Breast epithelium (tissue), 3 donors: ENCODE results near the gene PSD2.

Experiments used
- CTCF ChIP-seq, 3 donors: fragments of 450-650 bp; IDR thresholded peaks; one replicate each; pipeline ENCODE4 v1.5.1; 2016 to 2017; ENCODE audit warnings: antibody characterized with exemption in 3 of 3, mild to moderate bottlenecking in 3 of 3, moderate library complexity in 3 of 3
- POLR2A ChIP-seq: fragments of 450-650 bp; IDR thresholded peaks from one replicate; pipeline ENCODE4 v1.6.1; 2016; ENCODE audit warnings: antibody characterized with exemption, mild to moderate bottlenecking, moderate library complexity

DNA sequence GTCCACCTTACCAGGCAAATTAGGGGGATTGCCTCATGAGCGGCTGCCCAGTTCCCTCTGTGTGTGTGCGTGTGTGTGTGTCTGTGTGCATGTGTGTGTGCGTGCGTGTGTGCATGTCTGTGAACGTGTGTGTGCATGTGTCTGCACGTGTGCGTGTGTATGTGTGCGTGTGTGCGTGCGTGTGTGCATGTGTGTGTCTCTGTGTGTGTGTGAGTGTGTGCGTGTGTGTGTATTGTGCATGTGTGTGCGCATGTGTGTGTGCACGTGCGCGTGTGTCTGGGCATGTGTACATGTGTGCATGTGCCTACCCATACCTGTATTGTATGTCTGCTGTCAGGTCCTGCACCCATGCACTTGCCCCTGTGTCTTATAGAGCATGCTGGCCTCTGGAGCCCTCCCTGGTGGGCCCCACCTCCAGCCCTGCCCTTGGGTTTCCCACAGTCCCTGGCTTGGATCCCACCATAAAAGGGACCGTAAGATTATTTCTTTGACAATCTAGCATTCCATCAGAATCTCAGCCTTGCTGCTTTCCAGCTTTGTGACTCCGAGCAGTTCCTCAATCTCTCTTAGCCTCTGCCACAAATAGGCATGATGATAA is 9.3 kb downstream of the PSD2 start:
- TF ChIP-seq POLR2A (no peak), CTCF (IDR thresholded peaks at IDR 0.05) (no peak)
